ENCODE results near the gene CES3. TPM values are rescaled to one million over a fixed set of nuclear protein-coding genes. Genes with fewer than 3 reads are reported as not detected.

The CES3 gene
- total RNA-seq, 6 experiments from 2014 or later, result 19.1 to 82.4 (median 35.9) TPM

- Histone ChIP-seq H3K4me1 (peaks cover 0 to 45% (median 22%) of the 10 kb centered on the region in 4 donors), H3K4me3 (no peak overlapping the region), H3K27me3 (no peaks in the 10 kb centered on the region), H3K27ac (no peak overlapping the region), H3K9me3 (no peaks in the 10 kb centered on the region), H3K36me3 (no peaks in the 10 kb centered on the region)
- ATAC-seq (no peak), DNase-seq (no peak)
- intact Hi-C loops (cut with DNase I), result no loop called here
- no peak for TF ChIP-seq POLR2A (IDR thresholded peaks at IDR 0.05)
- TF ChIP-seq CTCF (IDR thresholded peaks at IDR 0.05), result no peak
- WGBS (ENCODE audit: insufficient coverage, low coverage, low lambda C conversion rate, missing lambda C conversion rate), result 84% methylated on average over 3 of the region's 7 CpGs
Observed at GRCh38 chr16:66958857-66959703, 2.0 kb upstream of the CES3 start.

GRCh38 chr16:66959704-66960161 lies 1.3 kb upstream of the CES3 start:
- Histone ChIP-seq H3K4me3 (no peak overlapping the region), H3K4me1 (peaks cover 0 to 51% (median 23%) of the 10 kb centered on the region in 4 donors), H3K9me3 (no peaks in the 10 kb centered on the region), H3K27ac (no peak overlapping the region), H3K36me3 (no peaks in the 10 kb centered on the region), H3K27me3 (no peaks in the 10 kb centered on the region)
- TF ChIP-seq POLR2A (IDR thresholded peaks at IDR 0.05) (no peak), CTCF (IDR thresholded peaks at IDR 0.05) (no peak)
- WGBS (ENCODE audit: insufficient coverage, low coverage, low lambda C conversion rate, missing lambda C conversion rate), result 67% methylated on average over 1 of the region's 5 CpGs
- DNase-seq (no peak), ATAC-seq (no peak)
- intact Hi-C loops (cut with DNase I), result no loop called here

- no peaks in the 10 kb centered on the region for H3K9me3 ChIP-seq
- H3K27ac ChIP-seq, result no peak overlapping the region
- H3K4me3 ChIP-seq, result no peak overlapping the region
- WGBS (ENCODE audit: insufficient coverage, low coverage, low lambda C conversion rate, missing lambda C conversion rate), result 80% methylated on average over 1 of the region's 1 CpG
- peaks cover 0 to 51% (median 23%) of the 10 kb centered on the region in 4 donors for H3K4me1 ChIP-seq
- H3K27me3 ChIP-seq, result no peaks in the 10 kb centered on the region
- intact Hi-C loops (cut with DNase I), result no loop called here
- H3K36me3 ChIP-seq, result no peaks in the 10 kb centered on the region
- TF ChIP-seq CTCF (IDR thresholded peaks at IDR 0.05) (no peak), POLR2A (IDR thresholded peaks at IDR 0.05) (no peak)
- DNase-seq (no peak), ATAC-seq (no peak)
Observed at GRCh38 chr16:66960270-66960669, 796 bp upstream of the CES3 start.

GRCh38 chr16:66961914-66962313 lies 848 bp downstream of the CES3 start:
- Histone ChIP-seq H3K4me3 (peak overlapping the region in 1 of 3 donors; percentile 40), H3K9me3 (no peaks in the 10 kb centered on the region), H3K27me3 (no peaks in the 10 kb centered on the region), H3K36me3 (no peaks in the 10 kb centered on the region), H3K27ac (peak overlapping the region in 2 of 3 donors; percentile 46 to 90), H3K4me1 (peaks cover 0 to 39% (median 18%) of the 10 kb centered on the region in 4 donors)
- WGBS (ENCODE audit: insufficient coverage, low coverage, low lambda C conversion rate, missing lambda C conversion rate), result 21% methylated on average over 5 of the region's 5 CpGs
- peak; percentile 81 to 87 (median 81) for DNase-seq
- peak; percentile 61 to 79 (median 68) for ATAC-seq
- intact Hi-C loops (cut with DNase I), result no loop called here
- no peak for TF ChIP-seq POLR2A (IDR thresholded peaks at IDR 0.05)
- TF ChIP-seq CTCF (IDR thresholded peaks at IDR 0.05), result no peak
